Measurements from ENCODE around the gene HYAL2. TPM values are rescaled to one million over a fixed set of nuclear protein-coding genes. Genes with fewer than 3 reads are reported as not detected.
A peak's percentile ranks its signal among the peaks of the same experiment; 100 is the strongest.

Gene HYAL2
- total and polyA plus RNA-seq, 9 donors = 10.9 to 81.6 (median 41.2) TPM

- TF ChIP-seq POLR2A (IDR thresholded peaks at IDR 0.05) (no peak), EP300 (IDR thresholded peaks at IDR 0.05) (no peak)
- TF ChIP-seq, protein P1, sequence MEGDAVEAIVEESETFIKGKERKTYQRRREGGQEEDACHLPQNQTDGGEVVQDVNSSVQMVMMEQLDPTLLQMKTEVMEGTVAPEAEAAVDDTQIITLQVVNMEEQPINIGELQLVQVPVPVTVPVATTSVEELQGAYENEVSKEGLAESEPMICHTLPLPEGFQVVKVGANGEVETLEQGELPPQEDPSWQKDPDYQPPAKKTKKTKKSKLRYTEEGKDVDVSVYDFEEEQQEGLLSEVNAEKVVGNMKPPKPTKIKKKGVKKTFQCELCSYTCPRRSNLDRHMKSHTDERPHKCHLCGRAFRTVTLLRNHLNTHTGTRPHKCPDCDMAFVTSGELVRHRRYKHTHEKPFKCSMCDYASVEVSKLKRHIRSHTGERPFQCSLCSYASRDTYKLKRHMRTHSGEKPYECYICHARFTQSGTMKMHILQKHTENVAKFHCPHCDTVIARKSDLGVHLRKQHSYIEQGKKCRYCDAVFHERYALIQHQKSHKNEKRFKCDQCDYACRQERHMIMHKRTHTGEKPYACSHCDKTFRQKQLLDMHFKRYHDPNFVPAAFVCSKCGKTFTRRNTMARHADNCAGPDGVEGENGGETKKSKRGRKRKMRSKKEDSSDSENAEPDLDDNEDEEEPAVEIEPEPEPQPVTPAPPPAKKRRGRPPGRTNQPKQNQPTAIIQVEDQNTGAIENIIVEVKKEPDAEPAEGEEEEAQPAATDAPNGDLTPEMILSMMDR (IDR thresholded peaks at IDR 0.05) = no peak
- Histone ChIP-seq H3K9me3 (no peaks in the 10 kb centered on the region), H3K27me3 (no peaks in the 10 kb centered on the region), H3K4me3 (no peak overlapping the region), H3K36me3 (no peaks in the 10 kb centered on the region), H3K4me1 (ENCODE audit: insufficient read depth) (peaks cover 15% of the 10 kb centered on the region), H3K27ac (no peak overlapping the region)
- 73 to 83% (median 81%) methylated on average over 2 of the region's 2 CpGs for WGBS, 3 donors
- intact Hi-C loops (cut with DNase I) = loop anchor here in 1 of 4 donors (10.0 kb wide), 1 partner anchor 60 kb away; the partner anchor contains the start of gene SEMA3B
- DNase-seq = no peak
Measured at GRCh38 chr3:50325113-50325480, 2.6 kb upstream of the HYAL2 start.

- Histone ChIP-seq H3K27me3 (no peaks in the 10 kb centered on the region), H3K4me3 (no peak overlapping the region), H3K9me3 (no peaks in the 10 kb centered on the region), H3K4me1 (ENCODE audit: insufficient read depth) (peaks cover 20% of the 10 kb centered on the region), H3K36me3 (no peaks in the 10 kb centered on the region), H3K27ac (peak overlapping the region in 1 of 2 donors; percentile 95)
- 50 to 53% (median 50%) methylated on average over 4 of the region's 4 CpGs for WGBS, 3 donors
- TF ChIP-seq EP300 (IDR thresholded peaks at IDR 0.05) = no peak
- TF ChIP-seq, protein P1 (IDR thresholded peaks at IDR 0.05) = peak; percentile 41 to 70 (median 64)
- TF ChIP-seq POLR2A (IDR thresholded peaks at IDR 0.05) = no peak
- DNase-seq = peak; percentile 59 to 80 (median 72)
- intact Hi-C loops (cut with DNase I) = loop anchor here in 1 of 4 donors (10.0 kb wide), 1 partner anchor 60 kb away; the partner anchor contains the start of gene SEMA3B
Measured at GRCh38 chr3:50324351-50325112, 2.0 kb upstream of the HYAL2 start.

- Histone ChIP-seq H3K27me3 (no peaks in the 10 kb centered on the region), H3K4me1 (ENCODE audit: insufficient read depth) (peaks cover 24% of the 10 kb centered on the region), H3K9me3 (no peaks in the 10 kb centered on the region), H3K27ac (peak overlapping the region in 1 of 2 donors; percentile 95), H3K36me3 (no peaks in the 10 kb centered on the region), H3K4me3 (no peak overlapping the region)
- no peak for TF ChIP-seq POLR2A (IDR thresholded peaks at IDR 0.05)
- TF ChIP-seq EP300 (IDR thresholded peaks at IDR 0.05) = no peak
- TF ChIP-seq, protein P1 (IDR thresholded peaks at IDR 0.05) = no peak
- intact Hi-C loops (cut with DNase I) = loop anchor here in 1 of 4 donors (10.0 kb wide), 1 partner anchor 59 kb away; the partner anchor contains the start of gene SEMA3B
- 69 to 77% (median 69%) methylated on average over 5 of the region's 5 CpGs for WGBS, 3 donors
- DNase-seq = peak in 2 of 5 donors; percentile 44 to 48
Measured at GRCh38 chr3:50323614-50324199, 1.2 kb upstream of the HYAL2 start.

GRCh38 chr3:50323092-50323600 is 601 bp upstream of the HYAL2 start:
- Histone ChIP-seq H3K27me3 (no peaks in the 10 kb centered on the region), H3K4me1 (ENCODE audit: insufficient read depth) (peaks cover 26% of the 10 kb centered on the region), H3K36me3 (no peaks in the 10 kb centered on the region), H3K4me3 (no peak overlapping the region), H3K27ac (peak overlapping the region; percentile 71 to 95), H3K9me3 (no peaks in the 10 kb centered on the region)
- TF ChIP-seq POLR2A (IDR thresholded peaks at IDR 0.05) (no peak), EP300 (IDR thresholded peaks at IDR 0.05) (no peak)
- TF ChIP-seq, protein P1 (IDR thresholded peaks at IDR 0.05) = no peak
- intact Hi-C loops (cut with DNase I) = loop anchor here in 1 of 4 donors (10.0 kb wide), 1 partner anchor 58 kb away; the partner anchor contains the start of gene SEMA3B
- 33 to 40% (median 34%) methylated on average over 4 of the region's 4 CpGs for WGBS, 3 donors
- DNase-seq = peak in 1 of 5 donors; percentile 58

Measured in ovary (tissue), 9 donors.